Tibial nerve (tissue), 4 donors: ENCODE data around the gene PERCC1. TPM values are rescaled to one million over a fixed set of nuclear protein-coding genes. Genes with fewer than 3 reads are reported as not detected.

Source experiments
- DNase-seq, 2 donors: peaks; one replicate each; pipeline ENCODE4 v3.0.0-alpha.2; 2019; ENCODE audit warnings: low spot score in 2 of 2
- H3K27ac ChIP-seq, 4 donors: fragments of 200-600 bp; sonication (generic) in 3 of 4; one replicate each; pipeline ENCODE4 v1.5.1; 2017 to 2019; ENCODE audit warnings: mild to moderate bottlenecking in 1 of 4
- H3K27me3 ChIP-seq, 2 donors: fragments of 200-600 bp; sonication (generic) in 1 of 2; one replicate each; pipeline versions ENCODE4 v1.5.1 to v1.6.0; 2017 to 2019
- H3K36me3 ChIP-seq, 3 donors: fragments of 200-600 bp; sonication (generic); one replicate each; pipeline ENCODE4 v1.5.1; 2018 to 2019
- H3K4me1 ChIP-seq, 4 donors: fragments of 200-600 bp; sonication (generic) in 3 of 4; one replicate each; pipeline ENCODE4 v1.5.1; 2017 to 2019
- H3K4me3 ChIP-seq, 4 donors: fragments of 200-600 bp; sonication (generic) in 3 of 4; one replicate each; pipeline ENCODE4 v1.5.1; 2017 to 2019; ENCODE audit warnings: mild to moderate bottlenecking in 1 of 4, moderate library complexity in 1 of 4
- H3K9me3 ChIP-seq, 4 donors: fragments of 200-600 bp; sonication (generic) in 3 of 4; one replicate each; pipeline ENCODE4 v1.5.1; 2017 to 2019
- CTCF ChIP-seq, 5 experiments: fragments of 200-600 bp in 3 of 5; fragments of 450-650 bp in 2 of 5; sonication (generic) in 3 of 5; IDR thresholded peaks; one replicate each; pipeline ENCODE4 v1.5.1; 2016 to 2019; ENCODE audit warnings: antibody characterized with exemption in 5 of 5, mild to moderate bottlenecking in 3 of 5, moderate library complexity in 2 of 5
- EP300 ChIP-seq, 2 donors: sonication (generic); formaldehyde crosslinking; IDR thresholded peaks; one replicate each; pipeline ENCODE4 v1.6.1; 2017; ENCODE audit warnings: antibody characterized with exemption in 2 of 2, mild to moderate bottlenecking in 1 of 2
- POLR2A ChIP-seq, 2 donors: fragments of 450-650 bp; IDR thresholded peaks; one replicate each; pipeline ENCODE4 v1.6.1; 2017; ENCODE audit warnings: antibody characterized with exemption in 2 of 2, mild to moderate bottlenecking in 2 of 2, moderate library complexity in 2 of 2
- WGBS, 2 donors: methylation state at CpG; one replicate each; pipeline ENCODE4 v1.1.5; 2018; 5-methylcytosine and 5-hydroxymethylcytosine counted together
- total RNA-seq, 4 donors: library from RNA; depleted of rRNA; stranded (reverse); fragments of >200 nt; gene quantifications; one replicate each; pipeline ENCODE4 v1.1.0, GENCODE V29; 2016

The PERCC1 gene
- total RNA-seq, 4 donors from 2014 or later = 1.1 TPM; not detected in 3

GRCh38 chr16:1454561-1454960 lies 23.7 kb downstream of the PERCC1 start:
- H3K4me3 ChIP-seq = no peak overlapping the region
- H3K9me3 ChIP-seq = no peaks in the 10 kb centered on the region
- peaks cover 0 to 96% (median 30%) of the 10 kb centered on the region in 3 donors for H3K36me3 ChIP-seq
- no peak for DNase-seq
- H3K27me3 ChIP-seq = no peaks in the 10 kb centered on the region
- no peaks in the 10 kb centered on the region for H3K4me1 ChIP-seq
- WGBS, 2 donors = 88 to 92% methylated on average over 8 to 17 of the region's 17 CpGs
- no peak overlapping the region for H3K27ac ChIP-seq
- TF ChIP-seq CTCF (IDR thresholded peaks at IDR 0.05) (no peak), EP300 (IDR thresholded peaks at IDR 0.05) (no peak), POLR2A (IDR thresholded peaks at IDR 0.05) (no peak)

- no peaks in the 10 kb centered on the region for H3K4me1 ChIP-seq
- no peaks in the 10 kb centered on the region for H3K27me3 ChIP-seq
- no peak for DNase-seq
- H3K9me3 ChIP-seq = no peaks in the 10 kb centered on the region
- H3K4me3 ChIP-seq = no peak overlapping the region
- peaks cover 0 to 96% (median 30%) of the 10 kb centered on the region in 3 donors for H3K36me3 ChIP-seq
- H3K27ac ChIP-seq = no peak overlapping the region
- WGBS, 2 donors = 90 to 95% methylated on average over 32 to 40 of the region's 41 CpGs
- TF ChIP-seq CTCF (IDR thresholded peaks at IDR 0.05) (no peak), EP300 (IDR thresholded peaks at IDR 0.05) (no peak), POLR2A (IDR thresholded peaks at IDR 0.05) (no peak)
Measured at GRCh38 chr16:1455190-1456171, 24.6 kb downstream of the PERCC1 start.

GRCh38 chr16:1456951-1457350 lies 26.1 kb downstream of the PERCC1 start:
- no peak for TF ChIP-seq EP300 (IDR thresholded peaks at IDR 0.05)
- TF ChIP-seq POLR2A (IDR thresholded peaks at IDR 0.05) = no peak
- no peak for TF ChIP-seq CTCF (IDR thresholded peaks at IDR 0.05)
- 89 to 91% methylated on average over 16 of the region's 16 CpGs for WGBS, 2 donors
- DNase-seq = no peak
- H3K4me1 ChIP-seq = no peaks in the 10 kb centered on the region
- no peak overlapping the region for H3K4me3 ChIP-seq
- H3K27ac ChIP-seq = no peak overlapping the region
- no peaks in the 10 kb centered on the region for H3K27me3 ChIP-seq
- peaks cover 0 to 96% (median 30%) of the 10 kb centered on the region in 3 donors for H3K36me3 ChIP-seq
- no peaks in the 10 kb centered on the region for H3K9me3 ChIP-seq

- H3K4me1 ChIP-seq = no peaks in the 10 kb centered on the region
- no peak for DNase-seq
- no peak overlapping the region for H3K4me3 ChIP-seq
- H3K27ac ChIP-seq = no peak overlapping the region
- 88 to 91% methylated on average over 35 to 41 of the region's 42 CpGs for WGBS, 2 donors
- no peak for TF ChIP-seq CTCF (IDR thresholded peaks at IDR 0.05)
- TF ChIP-seq POLR2A (IDR thresholded peaks at IDR 0.05) = no peak
- no peak for TF ChIP-seq EP300 (IDR thresholded peaks at IDR 0.05)
- no peaks in the 10 kb centered on the region for H3K9me3 ChIP-seq
- H3K27me3 ChIP-seq = no peaks in the 10 kb centered on the region
- H3K36me3 ChIP-seq = peaks cover 0 to 92% (median 25%) of the 10 kb centered on the region in 3 donors
Measured at GRCh38 chr16:1457489-1458245, 26.8 kb downstream of the PERCC1 start.
